Liver (tissue), 9 donors: ENCODE results near the gene BLTP1. TPM values are rescaled to one million over a fixed set of nuclear protein-coding genes. Genes with fewer than 3 reads are reported as not detected.

Experiments used
- DNase-seq: peaks from one replicate; pipeline ENCODE4 v3.0.0-alpha.2; 2017; ENCODE audit warnings: low spot score
- H3K27ac ChIP-seq, 2 donors: one replicate each; pipeline ENCODE4 v1.7.0; 2013; ENCODE audit warnings: inconsistent platforms in 2 of 2, low read length in 2 of 2, control low read depth in 1 of 2, low read depth in 1 of 2, mild to moderate bottlenecking in 1 of 2
- H3K27me3 ChIP-seq, 4 donors: one replicate each; pipeline versions ENCODE4 v1.6.1 to v1.7.0; 2013; ENCODE audit warnings: low read length in 3 of 4, inconsistent platforms in 1 of 4, mild to moderate bottlenecking in 1 of 4, moderate library complexity in 1 of 4; ENCODE audit not compliant: control insufficient read depth in 4 of 4, insufficient read depth in 4 of 4
- H3K36me3 ChIP-seq, 4 donors: one replicate each; pipeline versions ENCODE4 v1.6.1 to v1.7.0; 2013; ENCODE audit warnings: low read length in 3 of 4, mild to moderate bottlenecking in 3 of 4, low read depth in 1 of 4, moderate library complexity in 1 of 4; ENCODE audit not compliant: control insufficient read depth in 4 of 4, insufficient read depth in 3 of 4
- H3K4me1 ChIP-seq, 4 donors: one replicate each; pipeline versions ENCODE4 v1.6.1 to v1.7.0; 2013; ENCODE audit warnings: low read length in 3 of 4, mild to moderate bottlenecking in 3 of 4, moderate library complexity in 1 of 4; ENCODE audit not compliant: control insufficient read depth in 4 of 4, insufficient read depth in 4 of 4
- H3K4me3 ChIP-seq, 3 donors: one replicate each; pipeline versions ENCODE4 v1.6.1 to v1.7.0; 2013; ENCODE audit warnings: low read length in 3 of 3, control low read depth in 1 of 3, low read depth in 1 of 3, mild to moderate bottlenecking in 1 of 3
- H3K9ac ChIP-seq, 2 donors: one replicate each; pipeline ENCODE4 v1.7.0; 2013; ENCODE audit warnings: low read length in 2 of 2, mild to moderate bottlenecking in 2 of 2, moderate library complexity in 2 of 2, control low read depth in 1 of 2, low read depth in 1 of 2
- H3K9me3 ChIP-seq, 4 donors: one replicate each; pipeline versions ENCODE4 v1.6.1 to v1.7.0; 2013; ENCODE audit warnings: low read length in 3 of 4; ENCODE audit not compliant: control insufficient read depth in 4 of 4
- ATF3 ChIP-seq: IDR thresholded peaks from 2 replicates; pipeline ENCODE4 v1.6.1; 2016; ENCODE audit warnings: antibody characterized with exemption
- FOXA1 ChIP-seq: IDR thresholded peaks from 2 replicates; pipeline ENCODE4 v1.6.1; 2016; ENCODE audit warnings: antibody characterized with exemption
- FOXA2 ChIP-seq: IDR thresholded peaks from 2 replicates; pipeline ENCODE4 v1.6.1; 2016; ENCODE audit warnings: antibody characterized with exemption
- GABPA ChIP-seq, 2 donors: IDR thresholded peaks in 1 of 2; conservative IDR thresholded peaks in 1 of 2; 2 replicates each; pipeline ENCODE4 v1.6.1; 2016; ENCODE audit warnings: antibody characterized with exemption in 2 of 2, mild to moderate bottlenecking in 1 of 2, moderate library complexity in 1 of 2
- HNF4A ChIP-seq, 2 donors: conservative IDR thresholded peaks; 2 replicates each; pipeline ENCODE4 v1.6.1; 2016; ENCODE audit warnings: antibody characterized with exemption in 2 of 2, mild to moderate bottlenecking in 2 of 2
- HNF4G ChIP-seq: IDR thresholded peaks from 2 replicates; pipeline ENCODE4 v1.6.1; 2016; ENCODE audit warnings: antibody characterized with exemption
- JUND ChIP-seq, 2 donors: IDR thresholded peaks; 2 replicates each; pipeline ENCODE4 v1.6.1; 2016; ENCODE audit warnings: antibody characterized with exemption in 2 of 2
- MAX ChIP-seq: IDR thresholded peaks from 2 replicates; pipeline ENCODE4 v1.6.1; 2016; ENCODE audit warnings: antibody characterized with exemption
- NR2F2 ChIP-seq: IDR thresholded peaks from 2 replicates; pipeline ENCODE4 v1.6.1; 2016; ENCODE audit warnings: antibody characterized with exemption
- RAD21 ChIP-seq, 2 donors: IDR thresholded peaks; 2 replicates each; pipeline ENCODE4 v1.6.1; 2016; ENCODE audit warnings: antibody characterized with exemption in 2 of 2, mild to moderate bottlenecking in 2 of 2
- REST ChIP-seq: IDR thresholded peaks from 2 replicates; pipeline ENCODE4 v1.6.1; 2016; ENCODE audit warnings: antibody characterized with exemption, mild to moderate bottlenecking
- RXRA ChIP-seq, 2 donors: IDR thresholded peaks; 2 replicates each; pipeline ENCODE4 v1.6.1; 2017 to 2018; ENCODE audit warnings: antibody characterized with exemption in 2 of 2, mild to moderate bottlenecking in 1 of 2
- TAF1 ChIP-seq: conservative IDR thresholded peaks from 2 replicates; pipeline ENCODE4 v1.6.1; 2016; ENCODE audit warnings: antibody characterized with exemption, mild to moderate bottlenecking
- YY1 ChIP-seq: IDR thresholded peaks from 2 replicates; pipeline ENCODE4 v1.6.1; 2016; ENCODE audit warnings: antibody characterized with exemption, mild to moderate bottlenecking
- ZBTB33 ChIP-seq: IDR thresholded peaks from 2 replicates; pipeline ENCODE4 v1.6.1; 2016; ENCODE audit warnings: antibody characterized with exemption
- WGBS: extraction: QIAGEN DNeasy Blood & Tissue Kit; methylation state at CpG from one replicate; pipeline ENCODE4 v1.1.7; 2013; 5-methylcytosine and 5-hydroxymethylcytosine counted together
- polyA plus RNA-seq, 2 donors: library from polyadenylated mRNA; stranded (reverse) in 1 of 2; unstranded in 1 of 2; fragments of 200-250 nt in 1 of 2; fragments of >200 nt in 1 of 2; fragmentation: Nextera tagmentation in 1 of 2; extraction: Ambion mirVana in 1 of 2; gene quantifications; one replicate each; pipeline versions ENCODE4 v1.2.1 to v1.2.3, GENCODE V29; 2013 to 2015
- total RNA-seq, 2 donors: library from RNA; depleted of rRNA; stranded (reverse); fragments of >200 nt; gene quantifications; one replicate each; pipeline ENCODE4 v1.2.3, GENCODE V29; 2014
- donor health status: healthy.
- donor health status: healthy.
- donor health status: healthy.
- donor health status: healthy.
- donor health status: healthy.

Gene BLTP1
- total and polyA plus RNA-seq, 4 donors = 10.6 to 70.9 (median 25.3) TPM

- no peak for TF ChIP-seq ZBTB33
These were observed 5.5 kb upstream of the BLTP1 start (continued) for GRCh38 chr4:122146652-122147051.

- Histone ChIP-seq H3K9me3 (no peaks in the 10 kb centered on the region), H3K9ac (no peak overlapping the region), H3K27me3 (no peaks in the 10 kb centered on the region), H3K36me3 (peaks cover 0 to 3% (median 1%) of the 10 kb centered on the region in 4 donors), H3K4me1 (peaks cover 5 to 20% (median 7%) of the 10 kb centered on the region in 4 donors), H3K4me3 (no peak overlapping the region), H3K27ac (peak overlapping the region in 1 of 2 donors; percentile 76)
- no peak for TF ChIP-seq ATF3
- TF ChIP-seq TAF1 = no peak
- no peak for TF ChIP-seq NR2F2
- TF ChIP-seq HNF4A (conservative IDR thresholded peaks at IDR 0.05) = no peak
- no peak for TF ChIP-seq JUND (IDR thresholded peaks at IDR 0.05)
- TF ChIP-seq GABPA (IDR thresholded peaks at IDR 0.05 in 1 of 2, conservative IDR thresholded peaks at IDR 0.05 in 1 of 2) = no peak
- TF ChIP-seq REST = no peak
- no peak for TF ChIP-seq RAD21 (IDR thresholded peaks at IDR 0.05)
- no peak for TF ChIP-seq HNF4G
- no peak for TF ChIP-seq FOXA1
- TF ChIP-seq YY1 = no peak
- TF ChIP-seq MAX = no peak
- DNase-seq = no peak
- 82% methylated on average over 2 of the region's 2 CpGs for WGBS
These were observed 1.2 kb upstream of the BLTP1 start for GRCh38 chr4:122150931-122151330.

GRCh38 chr4:122152711-122153226, 638 bp downstream of the BLTP1 start:
- H3K4me1 ChIP-seq = peaks cover 5 to 20% (median 7%) of the 10 kb centered on the region in 4 donors
- peak overlapping the region; percentile 76 to 92 for H3K27ac ChIP-seq
- no peaks in the 10 kb centered on the region for H3K9me3 ChIP-seq
- TF ChIP-seq RXRA (IDR thresholded peaks at IDR 0.05) (peak in 1 of 2 donors; percentile 9), ZBTB33 (no peak), YY1 (peak; percentile 40), FOXA2 (no peak), HNF4A (conservative IDR thresholded peaks at IDR 0.05) (peak; percentile 55 to 70), ATF3 (no peak)
- peaks cover 0 to 6% (median 2%) of the 10 kb centered on the region in 4 donors for H3K36me3 ChIP-seq
- H3K4me3 ChIP-seq = peak overlapping the region; percentile 80 to 100 (median 92)
- peak; percentile 60 for DNase-seq
- no peaks in the 10 kb centered on the region for H3K27me3 ChIP-seq
- peak overlapping the region; percentile 94 for H3K9ac ChIP-seq
- WGBS = 0% methylated on average over 16 of the region's 16 CpGs
